HCT116 (cell line): ENCODE results near the gene PDE10A. TPM values are rescaled to one million over a fixed set of nuclear protein-coding genes. Genes with fewer than 3 reads are reported as not detected.

Source experiments
- ATAC-seq: fragments of 200-7000 bp; cut with Tn5 transposase; 2 replicates; pipeline ENCODE4 v1.9.1; 2020; ENCODE audit warnings: mild to moderate bottlenecking, moderate library complexity
- BruUV-seq: library from RNA; stranded (reverse); fragments of 400-500 nt; replicated peaks from 2 replicates; lab custom pipeline; 2021; lab: Mats Ljungman, UMichigan
- CTCF ChIA-PET: fragments of 300-600 bp; sonication (Branson Sonifier 250); formaldehyde crosslinking; loops from one replicate; lab custom pipeline; 2021; ENCODE audit warnings: antibody characterized with exemption; lab: Charles Lee
- POLR2A ChIA-PET: fragments of 300-600, 350-600 bp; sonication (Branson Sonifier 250); formaldehyde crosslinking; loops from one replicate; lab custom pipeline; 2021; ENCODE audit warnings: antibody characterized with exemption; lab: Charles Lee
- RAD21 ChIA-PET, 2 experiments: fragments of 300-600 bp; sonication (Branson Sonifier 250); formaldehyde crosslinking; loops; one replicate each; lab custom pipeline; 2023; ENCODE audit warnings: low total read pairs in 2 of 2; ENCODE audit not compliant: uncharacterized antibody in 2 of 2, unreplicated experiment in 2 of 2, low non-redundant PET in 1 of 2; lab: Charles Lee
- DNase-seq: peaks from one replicate; pipeline ENCODE4 v3.0.0-alpha.2; 2010; ENCODE audit warnings: low read depth, low spot score
- H2AFZ ChIP-seq: fragments of 200-600 bp; shearing (Covaris generic), sonication (generic); 2 replicates; pipeline ENCODE4 v1.6.1; 2017; ENCODE audit warnings: low read depth, mixed run types, mixed read lengths, antibody characterized with exemption, low read length; ENCODE audit not compliant: poor library complexity, severe bottlenecking
- H3K27ac ChIP-seq: 2 replicates; pipeline ENCODE4 v1.5.1; 2012; ENCODE audit warnings: low read depth, low read length
- H3K27me3 ChIP-seq: fragments of 200-600 bp; sonication (generic); 2 replicates; pipeline ENCODE4 v1.6.1; 2016; ENCODE audit warnings: mixed run types, low read length, mixed read lengths; ENCODE audit not compliant: insufficient read depth
- H3K36me3 ChIP-seq, 2 experiments: fragments of 200-500 bp in 1 of 2; fragments of 200-600 bp in 1 of 2; sonication (Bioruptor generic) in 1 of 2; sonication (generic) in 1 of 2; 2 replicates each; pipeline versions ENCODE4 v1.5.1 to v1.6.1; 2014 to 2016; ENCODE audit warnings: low read length in 2 of 2, inconsistent platforms in 1 of 2, mixed read lengths in 1 of 2, mixed run types in 1 of 2; ENCODE audit not compliant: insufficient read depth in 2 of 2, control insufficient read depth in 1 of 2
- H3K4me1 ChIP-seq, 2 experiments: fragments of 200-600 bp in 1 of 2; sonication (generic) in 1 of 2; 2 replicates each; pipeline versions ENCODE4 v1.5.1 to v1.6.1; 2012 to 2017; ENCODE audit warnings: low read length in 2 of 2, inconsistent platforms in 1 of 2, mild to moderate bottlenecking in 1 of 2, mixed read lengths in 1 of 2, mixed run types in 1 of 2, moderate library complexity in 1 of 2; ENCODE audit not compliant: insufficient read depth in 2 of 2, control insufficient read depth in 1 of 2
- H3K4me2 ChIP-seq: fragments of 200-600 bp; sonication (generic); 2 replicates; pipeline ENCODE4 v1.6.1; 2017; ENCODE audit warnings: mixed run types, low read length, mixed read lengths
- H3K4me3 ChIP-seq, 2 experiments: fragments of 200-600 bp in 1 of 2; sonication (generic) in 1 of 2; replicated peaks in 1 of 2; 2 replicates each; pipeline ENCODE4 v1.5.1; 2011 to 2016; ENCODE audit warnings: low read length in 2 of 2, control low read depth in 1 of 2, low read depth in 1 of 2, mild to moderate bottlenecking in 1 of 2, mixed read lengths in 1 of 2, mixed run types in 1 of 2
- H3K79me2 ChIP-seq: fragments of 200-600 bp; sonication (generic); 2 replicates; pipeline ENCODE4 v1.6.1; 2017; ENCODE audit warnings: mild to moderate bottlenecking, mixed run types, low read length, moderate library complexity, mixed read lengths; ENCODE audit not compliant: insufficient read depth
- H3K9ac ChIP-seq: fragments of 200-600 bp; sonication (generic); 2 replicates; pipeline ENCODE4 v1.6.1; 2016; ENCODE audit warnings: low read length, mixed read lengths
- H3K9me2 ChIP-seq: fragments of 200-600 bp; sonication (generic), shearing (Covaris generic); 2 replicates; pipeline ENCODE4 v1.6.1; 2017; ENCODE audit warnings: mixed run types, mild to moderate bottlenecking, moderate library complexity; ENCODE audit not compliant: insufficient read depth
- H3K9me3 ChIP-seq, 2 experiments: fragments of 200-500 bp in 1 of 2; fragments of 200-600 bp in 1 of 2; sonication (Bioruptor generic) in 1 of 2; sonication (generic) in 1 of 2; 2 replicates each; pipeline ENCODE4 v1.6.1; 2014 to 2017; ENCODE audit warnings: low read length in 2 of 2, mixed read lengths in 2 of 2, inconsistent platforms in 1 of 2, low read depth in 1 of 2, mild to moderate bottlenecking in 1 of 2, mixed run types in 1 of 2, moderate library complexity in 1 of 2; ENCODE audit not compliant: control insufficient read depth in 1 of 2, insufficient read depth in 1 of 2
- H4K20me1 ChIP-seq: fragments of 200-600 bp; sonication (generic), shearing (Covaris generic); 2 replicates; pipeline ENCODE4 v1.6.1; 2017; ENCODE audit warnings: mixed run types, mild to moderate bottlenecking, moderate library complexity; ENCODE audit not compliant: insufficient read depth
- CBX3 ChIP-seq: IDR thresholded peaks from 2 replicates; pipeline ENCODE4 v1.6.1; 2012; ENCODE audit warnings: low read depth
- EGR1 ChIP-seq: IDR thresholded peaks from 2 replicates; pipeline ENCODE4 v1.6.1; 2012; ENCODE audit warnings: low read depth
- ELF1 ChIP-seq: IDR thresholded peaks from 2 replicates; pipeline ENCODE4 v1.6.1; 2012; ENCODE audit warnings: low read depth, borderline replicate concordance
- EZH2 ChIP-seq: fragments of 200-600 bp; sonication (generic); IDR thresholded peaks from 2 replicates; pipeline ENCODE4 v1.6.1; 2017; ENCODE audit warnings: antibody characterized with exemption, mixed run types
- FOSL1 ChIP-seq: IDR thresholded peaks from 2 replicates; pipeline ENCODE4 v1.6.1; 2012; ENCODE audit warnings: low read depth
- JUND ChIP-seq: IDR thresholded peaks from 2 replicates; pipeline ENCODE4 v1.6.1; 2012
- POLR2A ChIP-seq: IDR thresholded peaks from 2 replicates; pipeline ENCODE4 v1.7.0; 2011; ENCODE audit warnings: borderline replicate concordance; ENCODE audit not compliant: insufficient read depth, insufficient read length; ENCODE audit errors: extremely low read depth
- POLR2AphosphoS5 ChIP-seq: IDR thresholded peaks from 2 replicates; pipeline ENCODE4 v1.6.1; 2011; ENCODE audit warnings: mild to moderate bottlenecking, low read depth, low read length, moderate library complexity
- RAD21 ChIP-seq: IDR thresholded peaks from 2 replicates; pipeline ENCODE4 v1.6.1; 2012; ENCODE audit warnings: low read depth, mild to moderate bottlenecking
- SP1 ChIP-seq: IDR thresholded peaks from 2 replicates; pipeline ENCODE4 v1.6.1; 2012; ENCODE audit warnings: low read depth
- TCF7L2 ChIP-seq: IDR thresholded peaks from 2 replicates; pipeline ENCODE4 v1.7.0; 2011; ENCODE audit warnings: borderline replicate concordance, inconsistent platforms; ENCODE audit not compliant: insufficient read depth, insufficient read length; ENCODE audit errors: extremely low read depth
- YY1 ChIP-seq: IDR thresholded peaks from 2 replicates; pipeline ENCODE4 v1.6.1; 2011; ENCODE audit warnings: low read length, low read depth, moderate library complexity, mild to moderate bottlenecking; ENCODE audit not compliant: insufficient replicate concordance; ENCODE audit errors: extremely low read depth
- ZFX ChIP-seq: fragments of 450-650 bp; IDR thresholded peaks from 2 replicates; pipeline ENCODE4 v1.6.1; 2017
- ZNF274 ChIP-seq: fragments of 200-500 bp; sonication (Bioruptor generic); IDR thresholded peaks from 2 replicates; pipeline ENCODE4 v1.6.1; 2014; ENCODE audit warnings: mild to moderate bottlenecking, low read depth, low read length, inconsistent platforms
- intact Hi-C: fragments of 100-400 bp; cut with micrococcal nuclease; formaldehyde crosslinking; loops from 2 replicates; pipeline ENCODE4 v1.10.0; 2022
- total RNA-seq: library from RNA; stranded (reverse); gene quantifications from one replicate; pipeline ENCODE4 v1.2.1, GENCODE V29; 2021; ENCODE audit not compliant: unreplicated experiment
- TF ChIP-seq, protein P1 (sequence below): IDR thresholded peaks from 2 replicates; pipeline ENCODE4 v1.6.1; 2012
- TF ChIP-seq, protein P2 (sequence below): IDR thresholded peaks from 2 replicates; pipeline ENCODE4 v1.6.1; 2012; ENCODE audit warnings: low read depth
- TF ChIP-seq, protein P3 (sequence below), 3 experiments: fragments of 200-600 bp in 1 of 3; sonication (generic) in 1 of 3; IDR thresholded peaks in 2 of 3; conservative IDR thresholded peaks in 1 of 3; 2 replicates each; pipeline ENCODE4 v1.5.1; 2012 to 2017; ENCODE audit warnings: low read depth in 2 of 3, low read length in 2 of 3, antibody characterized with exemption in 1 of 3, borderline replicate concordance in 1 of 3, control low read depth in 1 of 3, mild to moderate bottlenecking in 1 of 3, mixed read lengths in 1 of 3, mixed run types in 1 of 3, moderate library complexity in 1 of 3; ENCODE audit not compliant: insufficient read depth in 1 of 3
- TF ChIP-seq, protein P4 (sequence below): IDR thresholded peaks from 2 replicates; pipeline ENCODE4 v1.6.1; 2011; ENCODE audit warnings: mild to moderate bottlenecking, low read length, moderate library complexity; ENCODE audit not compliant: insufficient replicate concordance; ENCODE audit errors: extremely low read depth

Gene PDE10A
- total RNA-seq, 1 experiment from 2014 or later: 0.37 TPM

DNA sequence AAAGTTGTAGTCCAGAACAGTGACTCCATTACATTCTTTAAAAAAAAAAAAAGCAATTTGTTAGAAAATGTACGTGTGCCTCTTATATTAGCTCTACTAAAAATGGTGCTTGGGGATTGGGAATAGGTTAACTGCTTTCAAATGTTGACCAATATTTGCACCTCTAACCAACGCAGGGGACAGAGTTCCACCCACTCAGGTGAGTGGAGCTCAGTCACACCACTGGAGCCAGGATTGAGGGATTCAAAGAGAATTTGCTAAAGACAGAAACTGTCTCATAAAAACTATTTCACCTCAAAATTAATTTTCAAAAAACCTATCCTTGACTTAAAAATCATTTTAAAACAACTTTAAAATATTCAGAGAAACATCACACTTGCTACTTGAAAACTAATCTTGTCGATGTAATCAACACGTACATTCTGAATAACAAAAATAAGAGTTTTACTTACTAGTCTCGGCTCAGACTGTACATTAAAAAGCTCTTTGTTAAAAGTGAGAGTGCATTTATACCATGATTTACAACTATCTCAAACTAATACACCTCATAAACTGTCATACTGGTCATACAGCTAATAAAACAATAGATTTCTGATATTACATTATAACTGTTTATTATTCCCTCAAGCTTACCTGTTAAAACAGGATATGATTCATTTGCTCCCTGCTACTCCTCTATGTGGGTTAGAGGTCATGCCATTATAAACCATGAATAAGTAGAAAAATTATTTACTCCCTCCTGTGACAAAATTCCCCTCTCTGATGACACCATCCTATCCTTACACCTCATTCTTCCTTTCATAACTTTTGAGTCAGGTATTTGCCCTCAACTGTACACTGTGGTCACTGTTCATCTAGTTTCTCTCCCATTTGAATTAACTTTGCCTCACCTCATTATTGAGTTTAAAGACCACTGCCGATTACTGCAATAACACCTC is 88.6 kb downstream of the PDE10A start:
- Histone ChIP-seq H3K4me3 (no peak overlapping the region), H3K36me3 (no peaks in the 10 kb centered on the region), H3K9me3 (peaks cover 0 to 4% of the 10 kb centered on the region in 2 experiments; a peak in 1 of 4 replicates), H2AFZ (no peak overlapping the region), H3K27me3 (no peaks in the 10 kb centered on the region), H3K4me2 (peak overlapping the region; percentile 55), H4K20me1 (no peaks in the 10 kb centered on the region), H3K9me2 (no peaks in the 10 kb centered on the region), H3K79me2 (no peaks in the 10 kb centered on the region), H3K9ac (no peak overlapping the region), H3K27ac (peak overlapping the region; percentile 75), H3K4me1 (peaks cover 16 to 30% of the 10 kb centered on the region in 2 experiments)
- peak; percentile 82 for ATAC-seq
- TSS peak; percentile 69 for BruUV-seq
- ChIA-PET POLR2A (interaction anchor here (0.8 kb wide), 1 partner anchor 10 kb away, joined by 4 read pairs; no protein-coding TSS in a partner anchor), CTCF (interaction anchor here (1.4 kb wide), 1 partner anchor 135 kb away, joined by 6 read pairs; no protein-coding TSS in a partner anchor), RAD21 (no interaction called here)
- intact Hi-C loops: no loop called here
- peak; percentile 57 for DNase-seq
- no peak for TF ChIP-seq YY1
- peak; percentile 58 for TF ChIP-seq SP1
- TF ChIP-seq, protein P1, sequence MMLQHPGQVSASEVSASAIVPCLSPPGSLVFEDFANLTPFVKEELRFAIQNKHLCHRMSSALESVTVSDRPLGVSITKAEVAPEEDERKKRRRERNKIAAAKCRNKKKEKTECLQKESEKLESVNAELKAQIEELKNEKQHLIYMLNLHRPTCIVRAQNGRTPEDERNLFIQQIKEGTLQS: no peak
- TF ChIP-seq, protein P2, sequence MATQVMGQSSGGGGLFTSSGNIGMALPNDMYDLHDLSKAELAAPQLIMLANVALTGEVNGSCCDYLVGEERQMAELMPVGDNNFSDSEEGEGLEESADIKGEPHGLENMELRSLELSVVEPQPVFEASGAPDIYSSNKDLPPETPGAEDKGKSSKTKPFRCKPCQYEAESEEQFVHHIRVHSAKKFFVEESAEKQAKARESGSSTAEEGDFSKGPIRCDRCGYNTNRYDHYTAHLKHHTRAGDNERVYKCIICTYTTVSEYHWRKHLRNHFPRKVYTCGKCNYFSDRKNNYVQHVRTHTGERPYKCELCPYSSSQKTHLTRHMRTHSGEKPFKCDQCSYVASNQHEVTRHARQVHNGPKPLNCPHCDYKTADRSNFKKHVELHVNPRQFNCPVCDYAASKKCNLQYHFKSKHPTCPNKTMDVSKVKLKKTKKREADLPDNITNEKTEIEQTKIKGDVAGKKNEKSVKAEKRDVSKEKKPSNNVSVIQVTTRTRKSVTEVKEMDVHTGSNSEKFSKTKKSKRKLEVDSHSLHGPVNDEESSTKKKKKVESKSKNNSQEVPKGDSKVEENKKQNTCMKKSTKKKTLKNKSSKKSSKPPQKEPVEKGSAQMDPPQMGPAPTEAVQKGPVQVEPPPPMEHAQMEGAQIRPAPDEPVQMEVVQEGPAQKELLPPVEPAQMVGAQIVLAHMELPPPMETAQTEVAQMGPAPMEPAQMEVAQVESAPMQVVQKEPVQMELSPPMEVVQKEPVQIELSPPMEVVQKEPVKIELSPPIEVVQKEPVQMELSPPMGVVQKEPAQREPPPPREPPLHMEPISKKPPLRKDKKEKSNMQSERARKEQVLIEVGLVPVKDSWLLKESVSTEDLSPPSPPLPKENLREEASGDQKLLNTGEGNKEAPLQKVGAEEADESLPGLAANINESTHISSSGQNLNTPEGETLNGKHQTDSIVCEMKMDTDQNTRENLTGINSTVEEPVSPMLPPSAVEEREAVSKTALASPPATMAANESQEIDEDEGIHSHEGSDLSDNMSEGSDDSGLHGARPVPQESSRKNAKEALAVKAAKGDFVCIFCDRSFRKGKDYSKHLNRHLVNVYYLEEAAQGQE: no peak
- TF ChIP-seq, protein P3, sequence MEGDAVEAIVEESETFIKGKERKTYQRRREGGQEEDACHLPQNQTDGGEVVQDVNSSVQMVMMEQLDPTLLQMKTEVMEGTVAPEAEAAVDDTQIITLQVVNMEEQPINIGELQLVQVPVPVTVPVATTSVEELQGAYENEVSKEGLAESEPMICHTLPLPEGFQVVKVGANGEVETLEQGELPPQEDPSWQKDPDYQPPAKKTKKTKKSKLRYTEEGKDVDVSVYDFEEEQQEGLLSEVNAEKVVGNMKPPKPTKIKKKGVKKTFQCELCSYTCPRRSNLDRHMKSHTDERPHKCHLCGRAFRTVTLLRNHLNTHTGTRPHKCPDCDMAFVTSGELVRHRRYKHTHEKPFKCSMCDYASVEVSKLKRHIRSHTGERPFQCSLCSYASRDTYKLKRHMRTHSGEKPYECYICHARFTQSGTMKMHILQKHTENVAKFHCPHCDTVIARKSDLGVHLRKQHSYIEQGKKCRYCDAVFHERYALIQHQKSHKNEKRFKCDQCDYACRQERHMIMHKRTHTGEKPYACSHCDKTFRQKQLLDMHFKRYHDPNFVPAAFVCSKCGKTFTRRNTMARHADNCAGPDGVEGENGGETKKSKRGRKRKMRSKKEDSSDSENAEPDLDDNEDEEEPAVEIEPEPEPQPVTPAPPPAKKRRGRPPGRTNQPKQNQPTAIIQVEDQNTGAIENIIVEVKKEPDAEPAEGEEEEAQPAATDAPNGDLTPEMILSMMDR (IDR thresholded peaks at IDR 0.05 in 2 of 3, conservative IDR thresholded peaks at IDR 0.05 in 1 of 3; ENCODE audit: borderline replicate concordance in 1 of 3, insufficient read depth in 1 of 3, low read depth in 2 of 3, low read length in 2 of 3): no peak
- TF ChIP-seq TCF7L2: no peak
- peak; percentile 75 for TF ChIP-seq FOSL1
- peak; percentile 69 for TF ChIP-seq JUND
- TF ChIP-seq, protein P4, sequence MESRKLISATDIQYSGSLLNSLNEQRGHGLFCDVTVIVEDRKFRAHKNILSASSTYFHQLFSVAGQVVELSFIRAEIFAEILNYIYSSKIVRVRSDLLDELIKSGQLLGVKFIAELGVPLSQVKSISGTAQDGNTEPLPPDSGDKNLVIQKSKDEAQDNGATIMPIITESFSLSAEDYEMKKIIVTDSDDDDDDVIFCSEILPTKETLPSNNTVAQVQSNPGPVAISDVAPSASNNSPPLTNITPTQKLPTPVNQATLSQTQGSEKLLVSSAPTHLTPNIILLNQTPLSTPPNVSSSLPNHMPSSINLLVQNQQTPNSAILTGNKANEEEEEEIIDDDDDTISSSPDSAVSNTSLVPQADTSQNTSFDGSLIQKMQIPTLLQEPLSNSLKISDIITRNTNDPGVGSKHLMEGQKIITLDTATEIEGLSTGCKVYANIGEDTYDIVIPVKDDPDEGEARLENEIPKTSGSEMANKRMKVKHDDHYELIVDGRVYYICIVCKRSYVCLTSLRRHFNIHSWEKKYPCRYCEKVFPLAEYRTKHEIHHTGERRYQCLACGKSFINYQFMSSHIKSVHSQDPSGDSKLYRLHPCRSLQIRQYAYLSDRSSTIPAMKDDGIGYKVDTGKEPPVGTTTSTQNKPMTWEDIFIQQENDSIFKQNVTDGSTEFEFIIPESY: no peak
- TF ChIP-seq EGR1: no peak
- no peak for TF ChIP-seq ZNF274
- TF ChIP-seq EZH2: no peak
- no peak for TF ChIP-seq CBX3
- no peak for TF ChIP-seq ELF1
- no peak for TF ChIP-seq POLR2A
- no peak for TF ChIP-seq ZFX
- 0 out of 2 replicates have a peak, but pooled peaks have one; percentile 4 for TF ChIP-seq RAD21
- TF ChIP-seq POLR2AphosphoS5: no peak
